ENCODE results near the gene PARVB.

PARVB gene

GRCh38 chr22:44186121-44186510 is 162.0 kb downstream of the PARVB start:
- no peak for DNase-seq

GRCh38 chr22:44186737-44187136 is 162.6 kb downstream of the PARVB start:
- DNase-seq = no peak

GRCh38 chr22:44187652-44188230 is 163.6 kb downstream of the PARVB start:
- no peak for DNase-seq

- DNase-seq = no peak
Observed at GRCh38 chr22:44188316-44188715, 164.2 kb downstream of the PARVB start.

- no peak for DNase-seq
Observed at GRCh38 chr22:44188986-44189630, 165.0 kb downstream of the PARVB start.

GRCh38 chr22:44190381-44190976 is 166.4 kb downstream of the PARVB start:
- DNase-seq = no peak

- DNase-seq = no peak
Observed at GRCh38 chr22:44191036-44191454, 166.9 kb downstream of the PARVB start.

- DNase-seq = no peak
Observed at GRCh38 chr22:44192098-44192815, 168.2 kb downstream of the PARVB start.

GRCh38 chr22:44192816-44193534 is 168.9 kb downstream of the PARVB start:
- DNase-seq = no peak

- DNase-seq = no peak
Observed at GRCh38 chr22:44193535-44193891, 169.4 kb downstream of the PARVB start.

GRCh38 chr22:44194569-44194968 is 170.5 kb downstream of the PARVB start:
- no peak for DNase-seq

GRCh38 chr22:44195189-44195871 is 171.2 kb downstream of the PARVB start:
- DNase-seq = no peak

- DNase-seq = no peak
Observed at GRCh38 chr22:44196241-44196640, 172.1 kb downstream of the PARVB start.

GRCh38 chr22:44196731-44197131 is 172.6 kb downstream of the PARVB start:
- DNase-seq = no peak

- no peak for DNase-seq
Observed at GRCh38 chr22:44197271-44197670, 173.2 kb downstream of the PARVB start.

GRCh38 chr22:44199164-44199563 is 175.1 kb downstream of the PARVB start:
- DNase-seq = no peak

GRCh38 chr22:44199866-44200265 is 175.8 kb downstream of the PARVB start:
- DNase-seq = no peak

GRCh38 chr22:44200451-44200850 is 176.3 kb downstream of the PARVB start:
- no peak for DNase-seq

- DNase-seq = no peak
Observed at GRCh38 chr22:44200855-44201550, 176.9 kb downstream of the PARVB start.

- no peak for DNase-seq
Observed at GRCh38 chr22:44201665-44202064, 177.6 kb downstream of the PARVB start.

- no peak for DNase-seq
Observed at GRCh38 chr22:44202261-44202789, 178.2 kb downstream of the PARVB start.

- no peak for DNase-seq
Observed at GRCh38 chr22:44203203-44203602, 179.1 kb downstream of the PARVB start.

Measured in NCI-H187 treated with DMSO at 0.1 percent for 48 hours (cell line).